Fibroblast of upper back skin (primary cell): Measurements from ENCODE around the gene OR6B1.
"Not testable (repeated sequence)": the region's sequence is repeated elsewhere in the genome, so short reads cannot be mapped to it uniquely, and the experiment has no call there.

Experiments used
- DNase-seq: peaks from one replicate; pipeline ENCODE4 v3.0.0-alpha.2; 2013

OR6B1 gene

GRCh38 chr7:144050093-144050492, 50.0 kb downstream of the OR6B1 start:
- DNase-seq = no peak

- not testable (repeated sequence) for DNase-seq
Observed at GRCh38 chr7:144050884-144051283, 50.8 kb downstream of the OR6B1 start.

DNA sequence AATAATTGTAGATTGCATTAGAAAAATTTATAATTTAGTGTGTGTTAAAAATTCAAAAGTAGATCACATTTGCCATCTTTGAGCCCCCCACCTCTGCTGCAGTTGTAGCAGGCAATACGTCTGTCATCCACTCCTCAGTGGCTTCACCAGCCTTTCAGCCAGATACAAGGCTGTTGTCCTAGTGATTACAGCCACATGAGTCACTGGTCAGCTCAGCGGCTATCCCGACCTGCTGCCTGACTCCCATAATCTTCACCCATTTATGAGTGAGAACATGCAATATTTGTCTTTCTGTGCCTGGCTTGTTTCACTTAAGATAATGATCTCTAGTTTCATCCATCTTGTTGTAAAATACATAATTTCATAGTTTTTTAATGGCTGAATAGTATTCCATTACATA, 57.8 kb downstream of the OR6B1 start:
- no peak for DNase-seq
